GM21447 (cell line): Measurements from ENCODE around the gene FOSB.

Experiments used
- ATAC-seq: cut with Tn5 transposase; IDR thresholded peaks from one replicate; pipeline ENCODE4 v1.9.1; 2021; ENCODE audit not compliant: unreplicated experiment

FOSB gene

GRCh38 chr19:45522010-45522941, 54.5 kb downstream of the FOSB start:
- no peak for ATAC-seq

DNA sequence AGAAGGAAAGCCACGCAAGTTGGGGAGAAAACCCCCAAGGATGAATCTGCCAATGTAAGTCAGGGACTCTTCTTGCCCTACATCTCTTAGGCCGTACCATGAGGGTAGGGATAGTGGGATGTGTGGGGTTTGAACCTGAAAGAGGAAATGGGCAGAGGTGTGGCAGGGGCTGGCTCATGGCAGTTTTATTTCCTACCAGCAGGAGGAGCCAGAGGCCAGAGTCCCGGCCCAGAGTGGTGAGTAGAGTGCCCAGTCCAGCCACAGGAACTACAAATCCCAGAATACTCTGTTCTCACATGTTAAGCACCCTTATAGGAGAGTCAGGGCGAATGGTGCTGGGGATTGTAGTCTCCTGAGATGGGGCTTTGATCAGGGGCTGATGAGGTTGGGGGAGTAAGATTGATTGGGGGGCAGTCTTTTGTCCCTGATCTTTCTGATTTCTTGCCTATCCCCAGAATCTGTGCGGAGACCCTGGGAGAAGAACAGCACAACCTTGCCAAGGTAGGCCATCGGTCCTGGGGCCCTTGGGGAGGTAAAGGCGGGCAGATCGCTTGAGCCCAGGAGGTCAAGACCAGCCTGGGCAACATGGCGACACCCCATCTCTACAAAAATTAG, 56.0 kb downstream of the FOSB start:
- ATAC-seq, result peak; percentile 82

GRCh38 chr19:45524575-45525129, 56.9 kb downstream of the FOSB start:
- ATAC-seq, result no peak
